Peyer's patch (tissue), 4 donors: ENCODE data around the gene GPR142.

ENCODE experiments used
- CTCF ChIP-seq, 6 experiments: fragments of 450-650 bp in 4 of 6; fragments of 200-600 bp in 2 of 6; sonication (generic) in 1 of 6; IDR thresholded peaks; one replicate each; pipeline ENCODE4 v1.5.1; 2017 to 2019; ENCODE audit warnings: antibody characterized with exemption in 6 of 6, mild to moderate bottlenecking in 3 of 6, moderate library complexity in 1 of 6
- POLR2A ChIP-seq, 2 donors: fragments of 450-650 bp; IDR thresholded peaks; one replicate each; pipeline ENCODE4 v1.5.1; 2017; ENCODE audit warnings: antibody characterized with exemption in 2 of 2, mild to moderate bottlenecking in 2 of 2, moderate library complexity in 2 of 2

- no peak for TF ChIP-seq CTCF (IDR thresholded peaks at IDR 0.05)
- no peak for TF ChIP-seq POLR2A (IDR thresholded peaks at IDR 0.05)
Observed at GRCh38 chr17:74336307-74336706, 31.0 kb upstream of the GPR142 start.
